Dedifferentiated amniotic fluid mesenchymal stem cell (primary cell): ENCODE results near the gene SDK1.

Experiments used
- DNase-seq: peaks from one replicate; pipeline ENCODE4 v3.0.0-alpha.2; 2016; ENCODE audit errors: extremely low spot score

Gene SDK1

DNA sequence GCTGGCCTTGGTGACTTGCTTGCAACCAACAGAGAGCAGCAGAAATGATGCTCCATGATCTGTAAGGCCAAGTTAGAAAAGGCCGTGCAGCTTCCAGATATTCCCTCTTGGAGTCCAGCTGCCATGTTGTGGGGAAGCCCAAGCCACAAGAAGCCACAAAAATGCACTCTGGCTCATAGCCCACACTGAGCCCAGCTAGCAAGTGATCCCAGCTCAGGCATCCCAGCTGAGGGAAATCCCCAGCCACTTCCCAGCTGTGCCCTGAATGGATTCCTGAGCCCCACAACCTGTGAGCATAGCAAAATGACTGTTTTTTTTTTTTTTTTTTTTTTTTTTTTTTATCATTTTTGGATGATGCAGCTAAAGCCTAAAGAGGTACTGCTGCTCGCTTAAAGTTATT lies 11.1 kb upstream of the SDK1 start:
- no peak for DNase-seq

DNA sequence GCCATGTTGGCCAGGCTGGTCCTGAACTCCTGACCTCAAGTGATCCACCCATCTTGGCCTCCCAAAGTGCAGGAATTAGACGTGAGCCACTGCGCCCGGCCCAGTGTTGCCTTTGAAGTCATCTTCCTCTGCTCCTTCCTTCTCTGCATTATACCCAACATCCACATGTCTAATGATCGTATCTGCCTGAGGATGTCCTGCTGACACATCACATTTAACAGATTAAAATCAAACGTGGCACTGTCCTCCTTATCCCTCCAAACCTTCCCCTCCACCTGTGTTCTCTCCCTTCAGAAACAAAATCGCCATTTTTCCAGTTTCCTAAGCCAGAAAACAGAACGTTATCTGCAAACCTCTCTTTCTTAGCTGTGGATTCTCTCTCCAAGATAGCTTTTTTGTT lies 8.4 kb upstream of the SDK1 start:
- no peak for DNase-seq

DNA sequence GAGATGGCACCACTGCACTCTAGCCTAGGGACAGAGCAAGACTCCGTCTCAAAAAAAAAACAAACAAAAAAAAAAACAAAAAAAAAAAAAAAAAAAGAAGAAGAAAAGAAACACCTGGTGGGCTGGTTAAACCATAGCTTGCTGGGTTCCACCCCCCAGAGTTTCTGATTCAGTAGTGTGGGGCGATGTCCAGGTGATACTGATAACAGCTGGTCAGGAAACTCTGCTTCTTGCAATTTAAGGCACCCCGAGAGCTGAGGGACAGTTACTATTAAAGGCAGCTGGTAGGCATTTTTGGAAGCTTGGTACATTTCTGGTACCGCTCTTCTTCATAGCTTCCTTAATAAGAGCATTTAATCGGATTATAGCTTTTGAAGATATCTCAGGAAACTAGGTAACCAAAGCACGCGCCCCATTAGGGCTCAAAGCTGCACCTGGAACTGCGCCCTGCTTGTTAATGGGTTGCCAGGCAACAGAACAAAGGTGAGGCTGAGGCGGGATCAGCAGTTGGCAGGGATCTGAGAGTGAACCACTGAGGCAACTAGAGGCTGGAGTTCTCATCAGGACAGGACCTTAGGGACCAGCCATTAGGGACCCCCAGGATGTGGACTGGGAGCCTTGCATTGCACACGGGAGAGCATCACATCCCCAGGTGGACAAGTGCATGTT lies 6.5 kb upstream of the SDK1 start:
- no peak for DNase-seq

DNA sequence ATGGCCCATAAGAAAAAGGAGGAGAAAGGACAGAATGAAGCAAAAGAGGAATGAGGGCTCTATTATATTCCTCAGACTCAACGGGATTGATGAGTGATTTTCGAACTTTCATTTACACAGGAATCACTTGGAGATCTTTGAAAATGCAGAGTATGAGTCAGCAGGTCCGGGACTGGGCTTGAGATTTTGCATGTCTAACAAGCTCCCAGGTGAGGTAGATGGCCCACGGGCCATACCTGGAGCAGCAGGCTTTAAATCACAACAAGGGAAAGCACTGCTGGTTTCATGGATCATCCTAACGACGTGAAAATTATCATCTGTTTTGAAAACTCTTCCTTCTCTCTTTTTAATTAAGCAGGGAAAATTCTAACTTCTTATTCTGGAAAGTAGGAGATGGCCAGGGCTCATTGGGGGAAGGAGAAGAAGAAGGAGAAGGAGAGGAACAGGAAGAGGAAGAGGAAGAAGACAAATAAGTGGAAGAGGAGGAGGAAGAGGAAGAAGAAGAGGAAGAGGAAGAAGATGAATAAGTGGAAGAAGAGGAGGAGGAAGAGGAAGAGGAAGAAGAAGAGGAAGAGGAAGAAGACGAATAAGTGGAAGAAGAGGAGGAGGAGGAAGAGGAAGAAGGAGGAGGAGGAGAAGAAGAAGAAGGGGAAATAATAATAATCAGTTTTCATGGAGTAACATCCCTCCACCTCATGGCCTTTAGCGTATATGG lies 3.8 kb upstream of the SDK1 start:
- no peak for DNase-seq

DNA sequence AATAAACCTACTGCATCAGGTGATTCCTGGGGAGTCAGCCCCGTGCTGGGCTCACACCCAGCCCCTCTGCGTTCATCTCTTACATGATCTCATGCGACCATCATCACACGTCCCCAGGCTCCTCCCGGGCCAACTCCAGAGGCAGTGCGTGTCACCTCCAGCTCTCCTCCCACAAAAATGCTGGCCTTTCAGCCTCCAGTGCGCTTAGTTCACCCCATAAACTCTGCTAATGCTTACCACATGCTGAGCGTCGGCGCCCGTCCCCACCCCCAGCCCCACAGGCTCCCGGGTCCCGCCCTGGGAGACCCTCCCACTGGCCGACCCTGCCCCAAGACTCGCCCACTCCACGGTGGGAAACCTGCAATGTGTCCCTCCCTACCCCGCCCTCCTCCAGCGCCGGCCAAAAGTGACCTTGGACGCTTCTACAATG lies 816 bp upstream of the SDK1 start:
- no peak for DNase-seq

DNA sequence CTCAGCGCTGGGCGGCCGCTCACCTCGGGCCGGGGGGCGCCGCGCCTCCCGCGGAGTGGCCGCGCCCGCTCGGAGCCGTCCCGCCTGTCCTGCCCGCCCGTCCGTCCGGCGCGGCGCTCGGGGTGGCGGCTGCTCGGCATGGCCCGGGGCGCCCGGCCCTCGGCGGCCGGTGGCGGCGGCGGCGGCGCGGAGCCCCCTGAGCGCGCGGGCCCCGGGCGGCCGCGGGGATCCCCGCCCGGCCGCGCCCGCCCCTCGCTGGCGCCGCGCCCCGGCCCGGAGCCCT lies 338 bp downstream of the SDK1 start:
- no peak for DNase-seq

DNA sequence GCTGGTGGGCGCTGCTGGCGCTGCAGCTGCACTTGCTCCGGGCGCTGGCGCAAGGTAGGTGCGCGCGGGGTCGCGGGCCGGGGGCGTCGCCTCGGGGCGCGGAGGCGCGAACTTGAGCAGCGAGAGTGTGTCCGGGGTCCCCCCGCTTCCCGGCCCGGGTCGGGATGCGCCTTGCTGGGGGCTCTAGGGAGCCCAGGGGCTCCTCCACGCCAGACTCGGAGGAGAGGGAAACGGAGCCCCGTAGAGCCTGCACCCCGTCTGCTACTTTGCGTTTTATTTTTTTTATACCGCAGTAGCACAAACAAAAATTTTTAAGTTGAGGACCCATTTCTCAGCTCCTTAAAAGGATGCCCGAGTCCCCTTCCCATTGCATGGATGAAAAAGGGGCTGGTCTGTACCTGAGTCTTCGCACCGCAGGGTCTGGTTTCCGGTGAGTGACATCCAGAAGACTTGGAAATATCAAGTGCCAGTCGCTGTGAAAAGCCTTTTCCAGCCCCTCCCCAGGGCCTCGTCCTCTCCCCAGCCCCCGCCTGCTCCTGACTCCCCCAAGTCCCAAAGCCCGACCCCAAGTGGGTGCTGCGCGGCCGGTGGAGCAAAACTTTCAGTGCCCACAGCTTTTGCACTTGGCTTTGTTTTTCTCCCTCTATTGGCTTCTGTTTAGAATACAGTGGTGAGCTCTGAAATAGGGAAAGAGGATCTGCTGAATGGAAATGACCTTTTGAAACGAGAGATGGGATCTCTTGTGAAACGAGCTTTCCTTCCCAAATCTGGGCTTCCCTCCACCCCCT lies 973 bp downstream of the SDK1 start:
- no peak for DNase-seq

DNA sequence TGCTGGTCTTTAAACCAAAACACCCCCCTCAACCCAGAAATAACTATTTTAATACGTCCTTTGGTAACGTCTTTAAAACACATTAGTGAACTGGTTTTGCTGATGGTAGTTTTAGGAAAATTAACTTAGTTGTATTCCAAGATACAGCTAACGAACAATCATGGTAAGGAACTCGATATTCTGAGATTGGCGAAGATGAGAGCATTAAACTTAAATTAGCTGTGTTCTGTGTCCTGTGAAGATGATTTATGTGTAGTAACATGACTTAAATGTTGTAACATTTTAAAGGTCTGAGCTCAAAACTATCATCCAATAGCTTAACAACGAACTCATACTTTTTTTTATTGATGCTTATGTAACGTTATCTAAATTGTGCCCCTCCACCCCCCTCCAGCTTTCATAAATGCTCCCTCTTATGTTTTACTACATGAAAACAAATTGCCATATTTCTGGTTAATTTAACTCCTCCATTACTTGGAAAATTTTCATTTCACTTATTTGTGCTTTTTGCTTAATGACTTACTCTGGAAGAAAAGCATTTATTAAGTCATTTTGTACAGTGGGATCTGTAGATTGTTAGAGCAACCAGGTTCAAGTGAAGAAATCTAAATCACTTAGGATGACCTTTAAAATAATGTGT lies 1.7 kb downstream of the SDK1 start:
- DNase-seq, result no peak

DNA sequence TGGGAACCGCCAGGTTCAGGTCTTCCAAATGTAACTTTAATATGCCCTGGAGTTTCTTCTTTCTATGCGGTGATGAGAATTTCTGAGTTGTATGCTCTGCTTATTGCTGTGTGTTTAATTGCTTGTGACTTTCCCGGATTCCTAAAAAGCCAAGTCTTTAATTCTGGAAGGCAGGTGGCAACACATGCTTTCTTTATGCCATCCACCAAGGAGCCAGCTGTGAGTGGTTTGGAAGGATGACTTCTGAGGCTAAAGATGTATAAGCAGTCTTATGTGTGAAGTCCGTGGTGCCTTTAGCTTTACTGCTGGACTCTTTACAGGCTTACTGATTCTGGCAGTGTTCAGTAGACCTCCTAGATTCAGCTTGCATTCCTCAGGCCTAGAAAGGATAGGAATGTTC lies 3.1 kb downstream of the SDK1 start:
- DNase-seq, result no peak

DNA sequence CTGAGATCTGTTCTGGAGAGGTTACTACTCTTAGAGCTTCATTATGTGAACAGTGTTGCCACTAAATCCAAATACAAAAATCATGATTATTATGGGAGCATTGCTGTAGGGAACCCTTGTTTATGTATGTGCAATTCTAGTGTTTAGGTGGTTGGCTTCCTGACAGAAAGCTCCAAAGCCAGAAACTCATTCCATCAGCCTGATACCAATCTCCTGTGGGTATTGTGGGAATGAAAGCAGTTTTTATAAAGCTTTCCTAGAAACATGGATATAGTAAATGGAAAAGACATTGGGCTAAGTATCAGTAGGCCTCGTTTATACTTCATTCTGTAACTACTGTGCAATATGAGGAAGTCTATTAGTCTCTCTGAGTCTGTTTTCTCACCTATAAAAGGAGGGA lies 6.4 kb downstream of the SDK1 start:
- DNase-seq, result no peak

DNA sequence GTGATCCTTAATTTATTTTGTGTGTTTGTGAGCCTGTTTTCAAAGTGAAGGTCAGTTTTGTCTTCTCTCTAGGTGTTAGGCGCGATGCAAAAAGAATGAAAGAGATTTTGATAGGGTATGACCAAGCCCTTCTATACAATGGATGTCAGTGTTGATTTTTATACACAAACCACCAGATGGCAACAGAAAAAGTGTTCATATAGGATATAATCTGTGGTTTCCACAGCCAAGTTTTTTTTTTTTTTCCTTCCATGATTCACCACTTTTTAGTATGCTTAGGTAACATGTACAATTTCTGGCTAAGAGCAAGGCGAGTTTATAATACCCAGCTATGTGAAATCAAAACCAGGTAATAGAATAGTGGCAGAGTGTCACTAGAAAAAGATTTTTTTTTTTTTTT lies 8.1 kb downstream of the SDK1 start:
- DNase-seq, result no peak

DNA sequence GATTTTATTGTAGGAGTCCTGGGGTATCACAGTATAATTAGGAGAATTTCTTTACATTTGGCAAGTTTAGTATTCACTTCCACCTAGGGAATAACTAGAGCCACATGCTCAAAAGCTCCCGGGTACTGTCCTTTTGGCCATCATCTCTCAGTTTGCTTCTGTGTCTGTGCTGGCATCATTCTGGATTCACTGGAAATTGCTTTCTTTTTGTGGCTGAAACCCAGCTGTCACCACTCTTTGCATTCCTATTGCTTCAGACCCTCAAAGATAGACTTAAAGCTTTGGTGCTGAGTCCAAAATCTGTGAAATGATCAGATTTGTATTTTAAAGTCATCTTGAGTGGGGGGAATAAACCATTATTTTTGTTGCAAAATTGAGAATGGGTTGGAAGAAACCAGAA lies 8.9 kb downstream of the SDK1 start:
- no peak for DNase-seq

DNA sequence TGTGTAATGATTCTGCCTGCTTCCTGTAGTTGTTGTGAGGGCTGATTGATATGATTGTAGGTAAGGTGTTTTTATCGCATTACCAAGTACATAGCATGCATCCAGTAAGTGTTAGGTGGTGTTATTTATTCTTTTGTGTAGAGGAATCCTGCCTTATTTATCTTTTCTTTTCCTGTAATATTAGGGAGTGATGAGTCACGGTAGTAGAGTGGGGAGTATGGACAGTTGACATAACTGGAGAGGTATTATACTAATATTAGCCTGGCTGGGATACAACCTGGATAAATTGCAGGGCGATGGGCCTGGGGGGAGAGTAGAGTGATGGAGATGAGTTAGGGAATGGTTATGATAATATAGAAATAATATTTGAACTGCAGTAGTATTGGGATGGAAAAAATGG lies 9.8 kb downstream of the SDK1 start:
- no peak for DNase-seq

DNA sequence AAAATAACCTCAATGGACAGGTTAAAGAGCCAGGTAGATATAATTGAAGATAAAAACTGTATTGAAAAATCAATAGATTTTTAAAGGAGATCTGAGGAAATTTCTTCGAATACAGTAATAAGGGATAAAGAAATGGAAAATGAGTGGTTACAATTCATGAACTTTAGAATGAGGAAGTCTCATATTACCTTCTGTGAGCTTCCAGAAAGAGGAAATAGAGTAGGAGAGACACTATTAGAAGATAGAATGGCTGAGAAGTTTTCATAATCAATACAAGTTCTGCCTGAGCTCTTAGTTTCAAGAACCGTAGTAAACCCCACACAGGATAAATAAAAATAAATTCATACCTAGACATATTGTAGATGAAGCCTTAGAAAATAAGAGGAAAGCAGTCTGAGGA lies 11.5 kb downstream of the SDK1 start:
- no peak for DNase-seq

DNA sequence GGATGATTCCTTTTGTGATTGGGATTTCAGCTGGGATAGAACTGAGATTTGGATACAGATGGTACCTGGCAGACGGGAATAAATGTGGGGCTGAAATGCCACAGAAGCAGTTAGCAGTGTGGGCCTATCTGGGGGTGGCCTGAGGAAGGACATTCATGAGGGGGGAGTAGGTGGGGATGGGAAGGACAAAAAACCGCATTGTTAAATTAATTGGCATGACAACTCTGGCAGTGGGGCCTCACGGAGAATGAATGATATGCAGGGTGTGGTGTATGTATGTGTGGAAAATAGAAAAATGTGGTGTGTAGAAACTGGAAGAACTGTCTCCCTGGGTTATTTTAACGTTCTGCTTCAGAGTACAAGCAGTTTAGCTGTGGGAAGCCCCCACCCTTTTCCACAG lies 17.8 kb downstream of the SDK1 start:
- no peak for DNase-seq

DNA sequence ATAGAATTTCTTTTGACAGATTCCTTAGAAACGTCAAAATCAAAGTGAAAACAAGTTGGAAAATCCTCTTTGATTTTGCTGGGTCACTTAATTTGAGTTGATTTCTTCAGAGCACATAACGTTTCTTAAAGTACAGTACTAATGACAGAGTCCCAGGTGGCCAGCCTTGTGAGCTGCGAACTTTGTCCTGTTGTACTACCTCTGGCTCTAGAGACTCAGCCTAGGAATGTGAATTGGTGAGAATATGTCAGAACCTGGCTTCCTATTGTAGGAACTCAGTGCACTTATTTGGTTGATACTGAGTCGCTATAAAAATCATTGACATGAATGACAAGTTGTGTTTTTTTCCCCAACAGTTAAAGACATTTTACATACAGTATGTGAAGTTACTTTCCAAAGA lies 20.2 kb downstream of the SDK1 start:
- no peak for DNase-seq

DNA sequence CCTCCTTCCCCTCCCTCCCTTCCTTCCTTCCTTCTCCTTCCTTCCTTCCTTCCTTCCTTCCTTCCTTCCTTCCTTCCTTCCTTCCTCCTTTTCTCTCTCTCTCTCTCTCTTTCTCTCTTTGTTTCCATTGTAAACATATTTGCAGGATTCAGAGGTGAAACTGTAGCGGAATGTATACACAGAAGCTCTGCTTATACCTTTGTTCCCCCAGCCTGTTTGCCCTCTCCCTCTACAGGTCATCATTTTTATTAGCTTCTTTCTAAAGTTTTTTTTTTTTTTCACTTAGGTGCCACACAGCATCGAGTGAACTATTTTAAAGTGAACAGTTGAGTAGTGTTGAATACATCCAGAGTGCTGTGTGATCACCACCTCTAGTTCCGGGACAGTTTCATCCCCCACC lies 20.7 kb downstream of the SDK1 start:
- DNase-seq, result no peak

DNA sequence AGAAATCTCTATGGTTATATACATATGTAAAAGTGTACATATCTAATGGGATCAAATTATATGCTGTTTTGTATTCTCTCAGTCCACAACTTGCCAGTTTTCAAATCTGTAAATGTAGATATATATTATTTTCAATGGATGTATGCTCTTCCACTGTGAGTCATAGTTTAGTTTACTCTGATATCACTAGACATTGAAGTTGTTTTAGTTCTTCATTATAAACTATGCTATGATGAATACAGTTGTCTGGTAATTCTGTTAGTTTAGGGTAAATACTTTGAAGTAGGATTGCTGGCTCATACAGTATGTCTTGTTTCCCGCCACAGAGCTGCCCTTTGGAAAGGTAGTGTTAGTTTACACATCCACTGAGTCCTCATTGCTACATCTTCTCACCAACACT lies 25.2 kb downstream of the SDK1 start:
- no peak for DNase-seq

DNA sequence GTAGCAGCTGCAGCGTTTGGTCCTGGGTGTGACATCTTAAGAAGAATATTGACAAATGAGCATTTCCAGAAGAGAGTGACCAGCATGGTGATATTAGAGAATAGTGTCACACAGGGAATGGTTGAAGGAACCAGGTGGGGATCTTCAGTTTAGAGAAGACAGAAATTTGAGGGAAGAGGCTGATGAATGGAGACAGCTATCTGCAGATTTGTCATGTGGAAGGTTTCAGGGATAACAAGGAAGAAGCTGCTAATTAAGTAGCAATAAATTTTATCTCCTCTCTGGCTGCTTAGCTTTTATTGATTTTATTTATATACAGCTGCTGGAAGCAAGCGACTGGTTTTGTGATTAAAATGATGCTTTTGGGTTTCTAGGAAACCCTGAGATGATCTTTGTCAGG lies 26.0 kb downstream of the SDK1 start:
- DNase-seq, result no peak

DNA sequence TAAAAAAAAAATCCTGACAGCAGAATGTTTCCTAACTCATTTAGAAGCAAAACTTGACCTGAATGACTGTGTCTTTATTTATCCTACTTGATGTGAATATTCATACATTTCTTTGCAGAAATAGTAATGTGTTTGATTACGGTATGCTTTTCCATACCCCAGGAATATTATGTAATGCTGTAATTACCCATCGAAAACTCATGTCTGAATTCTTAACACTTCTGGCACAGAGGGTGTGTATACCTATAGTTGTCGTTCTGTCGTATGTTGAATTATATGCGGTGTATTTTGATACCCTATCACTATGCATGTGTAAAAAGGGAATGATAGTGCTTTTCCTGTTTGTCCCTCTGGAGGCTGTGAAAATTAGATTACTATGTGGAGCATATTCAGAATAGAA lies 26.6 kb downstream of the SDK1 start:
- DNase-seq, result no peak

DNA sequence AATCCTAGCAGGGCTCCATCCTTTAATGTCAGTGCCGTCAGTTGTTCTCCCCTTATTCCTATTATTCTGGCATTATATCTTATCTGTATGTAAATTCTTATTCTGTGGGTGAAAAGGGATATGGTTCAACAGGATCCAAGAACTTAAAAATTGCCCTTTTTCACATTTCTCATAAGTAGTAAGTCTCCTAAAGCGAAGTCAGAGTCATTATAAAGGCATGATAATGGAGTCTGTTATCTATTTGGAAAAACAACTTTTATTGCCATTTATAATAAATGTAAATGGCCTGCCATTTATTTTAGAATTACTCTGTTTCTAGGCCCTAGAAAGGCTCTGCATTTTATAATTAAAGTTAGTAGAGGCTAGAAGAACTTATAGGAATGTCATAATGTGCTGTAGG lies 31.3 kb downstream of the SDK1 start:
- no peak for DNase-seq

DNA sequence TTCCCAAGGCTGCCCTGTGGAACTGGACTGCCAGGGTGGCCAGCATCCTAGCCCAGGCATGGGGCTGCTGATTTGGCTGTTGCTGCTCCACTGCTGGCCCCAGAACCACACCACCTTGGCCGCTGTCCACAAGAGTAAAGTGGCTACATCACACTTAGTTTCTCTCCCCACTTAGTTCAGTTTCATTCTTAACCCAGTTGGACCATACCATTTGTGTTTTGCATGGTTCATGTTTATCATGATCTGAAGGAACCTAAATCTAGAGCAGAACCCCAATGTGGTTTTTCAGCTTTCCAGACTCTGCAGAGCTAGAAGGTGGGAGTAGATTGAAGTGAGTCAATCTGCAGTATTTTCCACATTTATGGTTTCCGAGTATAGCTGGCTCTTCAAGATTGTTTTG lies 32.8 kb downstream of the SDK1 start:
- DNase-seq, result no peak
